GM10248 (cell line): ENCODE results near the gene CCNY.
"Not testable (repeated sequence)": the region's sequence is repeated elsewhere in the genome, so short reads cannot be mapped to it uniquely, and the experiment has no call there.

Source experiments
- CTCF ChIA-PET: fragments of 300-600 bp; sonication (Branson Sonifier 250); formaldehyde crosslinking; extraction: SDS; loops from one replicate; lab custom pipeline; 2021; ENCODE audit warnings: antibody characterized with exemption; lab: Yijun Ruan, JAX
- POLR2A ChIA-PET: fragments of 350-650 bp; sonication (Branson Sonifier 250); formaldehyde crosslinking; extraction: SDS; loops from one replicate; lab custom pipeline; 2020; ENCODE audit warnings: antibody characterized with exemption; lab: Yijun Ruan, JAX
- DNase-seq: peaks from one replicate; pipeline ENCODE4 v3.0.0; 2012; ENCODE audit errors: extremely low spot score
- TF ChIP-seq, protein P1 (sequence below): IDR thresholded peaks from 2 replicates; pipeline ENCODE4 v1.5.1; 2012; ENCODE audit warnings: mild to moderate bottlenecking, low read depth; ENCODE audit errors: extremely low read depth, missing control alignments, control extremely low read depth

The CCNY gene

GRCh38 chr10:35398355-35398754, 62.0 kb downstream of the CCNY start:
- CTCF ChIA-PET = no interaction called here
- POLR2A ChIA-PET = no interaction called here
- DNase-seq = no peak
- TF ChIP-seq, protein P1, sequence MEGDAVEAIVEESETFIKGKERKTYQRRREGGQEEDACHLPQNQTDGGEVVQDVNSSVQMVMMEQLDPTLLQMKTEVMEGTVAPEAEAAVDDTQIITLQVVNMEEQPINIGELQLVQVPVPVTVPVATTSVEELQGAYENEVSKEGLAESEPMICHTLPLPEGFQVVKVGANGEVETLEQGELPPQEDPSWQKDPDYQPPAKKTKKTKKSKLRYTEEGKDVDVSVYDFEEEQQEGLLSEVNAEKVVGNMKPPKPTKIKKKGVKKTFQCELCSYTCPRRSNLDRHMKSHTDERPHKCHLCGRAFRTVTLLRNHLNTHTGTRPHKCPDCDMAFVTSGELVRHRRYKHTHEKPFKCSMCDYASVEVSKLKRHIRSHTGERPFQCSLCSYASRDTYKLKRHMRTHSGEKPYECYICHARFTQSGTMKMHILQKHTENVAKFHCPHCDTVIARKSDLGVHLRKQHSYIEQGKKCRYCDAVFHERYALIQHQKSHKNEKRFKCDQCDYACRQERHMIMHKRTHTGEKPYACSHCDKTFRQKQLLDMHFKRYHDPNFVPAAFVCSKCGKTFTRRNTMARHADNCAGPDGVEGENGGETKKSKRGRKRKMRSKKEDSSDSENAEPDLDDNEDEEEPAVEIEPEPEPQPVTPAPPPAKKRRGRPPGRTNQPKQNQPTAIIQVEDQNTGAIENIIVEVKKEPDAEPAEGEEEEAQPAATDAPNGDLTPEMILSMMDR = no peak

GRCh38 chr10:35398908-35399307, 62.6 kb downstream of the CCNY start:
- TF ChIP-seq, protein P1 = no peak
- ChIA-PET CTCF (no interaction called here), POLR2A (no interaction called here)
- DNase-seq = no peak

DNA sequence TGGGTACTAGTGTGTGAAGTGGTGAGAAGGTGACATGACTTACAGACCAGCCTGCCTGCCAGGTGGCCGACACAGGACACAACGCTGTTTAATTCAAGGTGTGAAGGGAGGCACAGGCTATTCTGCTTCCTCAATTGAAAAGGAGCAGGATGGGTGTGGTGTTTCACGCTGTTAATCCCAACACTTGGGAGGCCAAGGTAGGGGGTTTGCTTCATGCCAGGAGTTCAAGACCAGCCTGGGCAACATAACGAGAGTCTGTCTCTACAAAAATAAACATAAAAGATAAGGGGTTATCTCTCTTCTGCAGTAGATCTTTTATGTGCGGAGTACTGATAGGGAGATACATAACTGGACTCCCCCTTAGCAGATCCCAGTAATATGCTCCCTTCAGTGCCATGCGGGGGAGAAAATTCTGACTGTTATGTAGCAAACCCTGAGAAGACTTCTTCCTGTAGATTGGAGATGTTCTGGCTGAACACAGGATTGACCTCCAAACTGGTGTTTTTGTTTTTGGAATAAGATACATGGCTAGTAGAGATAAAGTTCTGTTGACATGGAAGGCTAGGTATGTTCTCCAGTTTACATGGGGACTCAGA, 63.2 kb downstream of the CCNY start:
- ChIA-PET CTCF (interaction anchor here (1.6 kb wide), 1 partner anchor 11 kb away, joined by 6 read pairs; no protein-coding TSS in a partner anchor), POLR2A (no interaction called here)
- TF ChIP-seq, protein P1 = no peak
- no peak for DNase-seq

GRCh38 chr10:35400595-35401268, 64.4 kb downstream of the CCNY start:
- ChIA-PET POLR2A (interaction anchor here (0.7 kb wide), 1 partner anchor 15 kb away, joined by 3 read pairs; no protein-coding TSS in a partner anchor), CTCF (interaction anchor here (1.5 to 1.9 kb wide), 3 partner anchors 8 to 25 kb away, joined by 3 to 8 read pairs (median 6); no protein-coding TSS in a partner anchor)
- no peak for DNase-seq
- TF ChIP-seq, protein P1 = no peak

DNA sequence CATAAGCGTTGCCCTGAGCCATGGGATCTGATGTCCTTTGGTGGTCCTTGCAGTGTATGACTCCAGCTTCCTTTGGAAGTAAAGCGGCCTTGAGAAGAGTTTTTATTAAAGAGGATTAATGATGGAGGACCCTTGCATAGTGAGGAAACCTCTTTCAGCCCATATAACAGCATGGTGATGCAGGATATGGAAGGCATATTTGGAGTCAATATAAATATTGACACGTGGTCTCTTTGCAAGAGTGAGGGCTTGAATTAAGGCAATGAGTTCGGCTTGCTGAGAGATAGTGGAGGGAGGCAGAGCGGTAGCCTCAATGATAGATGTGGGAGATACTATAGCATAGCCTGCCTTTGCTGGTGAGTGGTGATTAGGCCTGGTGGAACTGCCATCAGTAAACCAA, 67.2 kb downstream of the CCNY start:
- CTCF ChIA-PET, POLR2A ChIA-PET, DNase-seq: not testable (repeated sequence)

- DNase-seq, POLR2A ChIA-PET, CTCF ChIA-PET: not testable (repeated sequence)
These were observed 67.8 kb downstream of the CCNY start for GRCh38 chr10:35404077-35404476.

DNA sequence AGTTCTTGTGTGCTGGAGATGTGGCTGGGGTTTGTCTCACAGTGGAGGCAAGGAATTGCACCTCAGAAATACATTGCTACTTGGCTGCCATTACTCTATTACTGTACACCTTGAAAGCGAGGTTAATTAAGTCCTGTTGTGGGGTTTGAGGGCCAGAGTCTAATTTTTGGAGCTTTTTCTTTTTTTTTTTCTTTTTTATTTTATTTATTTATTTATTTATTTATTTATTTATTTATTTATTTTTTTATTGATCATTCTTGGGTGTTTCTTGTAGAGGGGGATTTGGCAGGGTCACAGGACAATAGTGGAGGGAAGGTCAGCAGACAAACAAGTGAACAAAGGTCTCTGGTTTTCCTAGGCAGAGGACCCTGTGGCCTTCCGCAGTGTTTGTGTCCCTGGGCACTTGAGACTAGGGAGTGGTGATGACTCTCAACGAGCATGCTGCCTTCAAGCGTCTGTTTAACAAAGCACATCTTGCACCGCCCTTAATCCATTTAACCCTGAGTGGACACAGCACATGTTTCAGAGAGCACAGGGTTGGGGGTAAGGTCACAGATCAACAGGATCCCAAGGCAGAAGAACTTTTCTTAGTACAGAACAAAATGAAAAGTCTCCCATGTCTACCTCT, 69.8 kb downstream of the CCNY start:
- POLR2A ChIA-PET = not testable (repeated sequence)

DNA sequence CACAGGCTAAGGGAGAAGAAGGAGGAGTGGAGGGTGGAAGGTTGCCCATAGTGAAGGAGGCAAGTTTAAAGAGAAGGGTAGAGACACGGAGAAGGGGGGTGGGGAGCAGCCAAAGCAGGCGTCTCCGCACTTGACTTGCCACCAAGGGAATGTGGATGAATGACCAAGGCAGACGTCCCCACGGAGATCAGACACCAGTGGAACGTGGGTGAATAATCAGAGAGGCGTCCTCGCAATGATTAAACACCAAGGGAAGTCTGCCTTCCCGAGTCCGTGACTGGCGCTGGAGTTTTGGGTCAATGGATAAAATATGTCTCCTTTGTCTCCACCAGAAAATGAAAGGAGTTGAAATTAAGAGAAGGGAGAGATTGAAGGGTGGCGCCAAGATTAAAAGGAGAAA, 71.4 kb downstream of the CCNY start:
- POLR2A ChIA-PET, CTCF ChIA-PET, DNase-seq: not testable (repeated sequence)

More for the DNA sequence above, 69.8 kb downstream of the CCNY start:
- DNase-seq, CTCF ChIA-PET: not testable (repeated sequence)
